Measurements from ENCODE around the gene PTCD3. TPM values are rescaled to one million over a fixed set of nuclear protein-coding genes. Genes with fewer than 3 reads are reported as not detected.

Gene PTCD3
- total RNA-seq, result 48.6 to 67.3 TPM (median 48.9 TPM) in 3 replicates
- long read RNA-seq, full-length matches to known transcripts, result 61 of 77 reads
- long read RNA-seq, partial matches to known transcripts, result 2 of 77 reads
- long read RNA-seq, other reads (novel, unspliced or antisense), result 14 of 77 reads

DNA sequence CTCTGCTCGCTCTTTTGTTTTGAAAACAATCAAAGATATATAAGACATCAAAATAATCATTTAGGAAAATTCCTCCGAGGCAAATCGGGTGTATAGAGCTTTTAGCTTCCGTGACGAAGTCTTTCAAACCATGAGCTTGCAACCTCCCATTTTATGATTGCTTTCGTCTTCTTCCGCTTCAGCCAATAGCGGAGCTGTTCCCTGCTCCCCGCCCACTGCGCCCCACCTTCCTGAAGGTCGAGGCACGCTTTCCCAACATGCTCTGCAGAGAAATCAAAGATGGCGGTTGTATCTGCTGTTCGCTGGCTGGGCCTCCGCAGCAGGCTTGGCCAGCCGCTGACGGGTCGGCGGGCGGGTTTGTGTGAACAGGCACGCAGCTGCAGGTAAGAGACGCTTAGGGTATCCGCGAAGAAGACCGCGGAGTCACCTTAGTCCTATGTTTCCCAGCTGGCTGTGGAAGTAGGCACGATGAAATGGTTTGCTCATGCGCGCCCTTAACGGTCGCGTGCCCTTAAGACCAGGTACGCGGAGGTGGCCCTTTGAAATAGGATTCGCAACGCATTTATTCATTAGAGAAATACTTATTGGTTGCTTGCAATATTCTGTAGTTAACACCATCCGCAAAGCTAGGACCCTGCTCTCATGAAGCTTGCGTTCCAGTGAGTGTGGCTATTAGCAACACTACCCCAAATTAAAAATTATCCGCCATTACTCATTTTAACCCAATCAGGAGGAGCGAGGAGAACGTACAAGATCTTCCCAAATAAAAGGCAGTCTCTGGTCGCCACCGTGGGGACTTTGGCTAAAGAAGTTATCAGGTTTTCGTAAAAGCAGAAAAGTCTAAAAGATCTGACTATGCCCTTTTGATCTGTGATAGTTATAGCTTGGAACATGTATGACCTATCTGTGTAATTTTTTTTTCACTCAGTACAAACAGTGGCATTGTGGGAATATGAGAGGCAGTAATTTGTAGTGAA is at the start of gene PTCD3:
PTCD3 (plus strand) TSS at position 267 of the 977 bp plus-strand sequence; CDS start at position 280, 13 bp downstream.
- TF ChIP-seq CTCF (IDR thresholded peaks at IDR 0.05), result peak; percentile 27
- peaks cover 5% of the 10 kb centered on the region for H3K9me3 Mint-ChIP-seq (ENCODE audit: low read depth)
- peaks cover 25% of the 10 kb centered on the region for H3K36me3 Mint-ChIP-seq (ENCODE audit: low read depth)
- peak; percentile 98 for DNase-seq (ENCODE audit: low spot score)
- peaks cover 45% of the 10 kb centered on the region for H3K4me1 Mint-ChIP-seq (ENCODE audit: low read depth)
- no peaks in the 10 kb centered on the region for H3K27me3 Mint-ChIP-seq (ENCODE audit: low read depth)
- peak within 1 kb of the TSS; percentile 91 for H3K4me3 Mint-ChIP-seq (ENCODE audit: unreplicated experiment)
- peak within 1 kb of the TSS; percentile 99 for H3K27ac Mint-ChIP-seq (ENCODE audit: unreplicated experiment)

DNA sequence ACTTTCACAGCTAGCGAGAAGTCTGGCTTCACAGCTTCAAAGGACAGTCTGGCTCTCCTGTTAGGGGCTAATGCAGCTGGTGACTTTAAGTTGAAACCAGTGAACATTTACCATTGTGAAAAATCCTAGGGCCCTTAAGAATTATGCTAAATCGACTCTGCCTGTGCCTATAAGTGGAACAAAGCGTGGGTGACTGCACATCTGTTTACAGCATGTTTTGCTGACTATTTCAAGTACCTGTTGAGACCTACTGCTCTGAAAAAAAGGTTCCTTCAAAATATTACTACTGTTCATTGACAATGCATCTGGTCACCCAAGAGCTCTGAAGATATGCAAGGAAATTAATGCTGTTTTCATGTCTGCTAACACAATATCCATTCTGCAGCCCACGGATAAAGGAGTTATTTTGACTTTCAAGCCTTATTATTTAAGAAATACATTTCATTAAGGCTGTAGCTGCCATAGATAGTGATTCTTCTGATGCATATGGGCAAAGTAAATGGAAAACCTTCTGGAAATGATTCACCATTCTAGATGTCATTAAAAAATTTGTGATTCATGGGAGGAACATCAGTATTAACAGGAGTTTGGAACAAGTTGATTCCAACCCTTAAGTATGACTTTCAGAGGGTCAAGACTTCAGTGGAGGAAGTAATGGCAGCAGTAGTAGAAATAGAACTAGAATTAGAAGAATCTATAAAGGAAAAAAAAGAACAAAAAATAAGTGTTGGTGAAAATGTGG is 49.3 kb upstream of the PTCD3 start:
- no peak overlapping the region for H3K27ac Mint-ChIP-seq (ENCODE audit: unreplicated experiment)
- H3K36me3 Mint-ChIP-seq (ENCODE audit: low read depth), result peaks cover 43% of the 10 kb centered on the region
- H3K9me3 Mint-ChIP-seq (ENCODE audit: low read depth), result no peaks in the 10 kb centered on the region
- no peak overlapping the region for H3K4me3 Mint-ChIP-seq (ENCODE audit: unreplicated experiment)
- DNase-seq (ENCODE audit: low spot score), result no peak
- peaks cover 13% of the 10 kb centered on the region for H3K4me1 Mint-ChIP-seq (ENCODE audit: low read depth)
- no peaks in the 10 kb centered on the region for H3K27me3 Mint-ChIP-seq (ENCODE audit: low read depth)
- TF ChIP-seq CTCF (IDR thresholded peaks at IDR 0.05), result no peak

DNA sequence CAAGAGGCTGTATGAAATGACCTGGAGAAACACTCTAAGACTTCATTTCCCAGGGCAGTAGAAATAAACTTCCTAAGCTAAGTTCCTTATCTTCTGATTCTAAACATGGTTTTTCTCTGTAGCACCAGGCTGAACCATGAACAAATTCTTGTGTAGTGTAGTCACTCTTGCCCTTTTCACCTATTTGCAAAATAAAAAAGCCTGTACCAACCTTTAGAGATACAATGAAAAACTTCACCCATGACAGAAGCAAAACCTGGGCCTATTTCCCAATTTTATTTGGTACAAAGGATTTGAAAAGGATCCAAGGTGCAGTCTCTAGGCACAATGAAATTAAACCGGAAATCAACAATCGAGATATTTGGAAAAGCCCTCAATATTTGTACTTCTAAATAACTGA is 44.0 kb upstream of the PTCD3 start:
- DNase-seq (ENCODE audit: low spot score), result no peak
- Mint-ChIP-seq H3K4me1 (ENCODE audit: low read depth) (peaks cover 17% of the 10 kb centered on the region), H3K4me3 (ENCODE audit: unreplicated experiment) (no peak overlapping the region), H3K36me3 (ENCODE audit: low read depth) (peaks cover 51% of the 10 kb centered on the region), H3K27me3 (ENCODE audit: low read depth) (no peaks in the 10 kb centered on the region), H3K9me3 (ENCODE audit: low read depth) (peaks cover 19% of the 10 kb centered on the region), H3K27ac (ENCODE audit: unreplicated experiment) (no peak overlapping the region)
- TF ChIP-seq CTCF (IDR thresholded peaks at IDR 0.05), result no peak

DNA sequence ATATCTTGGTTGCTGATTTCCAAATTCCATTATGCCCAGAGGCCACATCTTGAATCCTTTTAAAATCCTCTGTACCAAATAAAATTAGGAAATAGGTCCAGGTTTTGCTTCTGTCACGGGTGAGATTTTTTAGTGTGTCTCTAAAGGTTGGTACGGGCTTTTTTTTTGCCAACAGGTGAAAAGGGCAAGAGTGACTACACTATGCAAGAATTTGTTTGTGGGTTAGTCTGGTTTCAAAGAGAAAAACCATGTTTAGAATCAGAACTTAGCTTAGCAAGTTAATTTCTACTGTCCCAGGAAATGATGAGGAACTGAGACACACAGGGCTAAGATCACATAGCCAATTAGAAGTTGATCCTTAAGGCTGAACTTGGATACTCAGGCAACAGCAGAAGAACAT is 42.0 kb upstream of the PTCD3 start:
- Mint-ChIP-seq H3K27me3 (ENCODE audit: low read depth) (no peaks in the 10 kb centered on the region), H3K27ac (ENCODE audit: unreplicated experiment) (no peak overlapping the region)

More for the DNA sequence above, 42.0 kb upstream of the PTCD3 start:
- Mint-ChIP-seq H3K4me3 (ENCODE audit: unreplicated experiment) (no peak overlapping the region), H3K9me3 (ENCODE audit: low read depth) (peaks cover 19% of the 10 kb centered on the region), H3K36me3 (ENCODE audit: low read depth) (peaks cover 58% of the 10 kb centered on the region), H3K4me1 (ENCODE audit: low read depth) (peaks cover 21% of the 10 kb centered on the region)
- DNase-seq (ENCODE audit: low spot score), result no peak
- TF ChIP-seq CTCF (IDR thresholded peaks at IDR 0.05), result no peak
